Keratinocyte (primary cell): ENCODE results near the gene AGRN. TPM values are rescaled to one million over a fixed set of nuclear protein-coding genes. Genes with fewer than 3 reads are reported as not detected.
"Not testable (repeated sequence)": the region's sequence is repeated elsewhere in the genome, so short reads cannot be mapped to it uniquely, and the experiment has no call there.

Experiments used
- DNase-seq: peaks from one replicate; pipeline ENCODE4 v3.0.0-alpha.2; 2011; ENCODE audit warnings: low read depth, missing footprints, low spot score
- FAIRE-seq: peaks from 2 replicates; lab custom pipeline; 2011; peaks lifted over from hg19 to GRCh38; lab: Jason Lieb, UNC
- H2AFZ ChIP-seq: 2 replicates; pipeline ENCODE4 v1.6.0; 2012; ENCODE audit warnings: low read length, control low read depth, inconsistent platforms; ENCODE audit not compliant: control insufficient read depth
- H3K27ac ChIP-seq: 2 replicates; pipeline ENCODE4 v1.5.1; 2011; ENCODE audit warnings: low read length; ENCODE audit not compliant: control insufficient read depth, insufficient read depth
- H3K27me3 ChIP-seq: 3 replicates; pipeline ENCODE4 v1.6.0; 2011; ENCODE audit warnings: low read length; ENCODE audit not compliant: control insufficient read depth, insufficient read depth; ENCODE audit errors: extremely low read depth
- H3K36me3 ChIP-seq, 2 experiments: 2 replicates in 1 of 2; 3 replicates in 1 of 2; pipeline ENCODE4 v1.5.1; 2011; ENCODE audit warnings: low read length in 2 of 2, mild to moderate bottlenecking in 1 of 2; ENCODE audit not compliant: control insufficient read depth in 2 of 2, insufficient read depth in 2 of 2; ENCODE audit errors: extremely low read depth in 1 of 2
- H3K4me1 ChIP-seq: 3 replicates; pipeline ENCODE4 v1.5.1; 2011; ENCODE audit warnings: low read length; ENCODE audit not compliant: control insufficient read depth, insufficient read depth; ENCODE audit errors: extremely low read depth
- H3K4me2 ChIP-seq: 3 replicates; pipeline ENCODE4 v1.6.0; 2011; ENCODE audit warnings: low read depth, low read length; ENCODE audit not compliant: control insufficient read depth, insufficient read depth; ENCODE audit errors: extremely low read depth
- H3K4me3 ChIP-seq, 3 experiments: fragments of 200-600 bp in 1 of 3; sonication (generic) in 1 of 3; 2 replicates in 2 of 3; 3 replicates in 1 of 3; pipeline ENCODE4 v1.5.1; 2011 to 2016; ENCODE audit warnings: low read length in 3 of 3, mild to moderate bottlenecking in 3 of 3, control low read depth in 2 of 3, inconsistent platforms in 1 of 3, low read depth in 1 of 3, mixed read lengths in 1 of 3, mixed run types in 1 of 3, moderate library complexity in 1 of 3; ENCODE audit not compliant: control insufficient read depth in 2 of 3, insufficient read depth in 2 of 3; ENCODE audit errors: extremely low read depth in 1 of 3
- H3K79me2 ChIP-seq: 2 replicates; pipeline ENCODE4 v1.6.0; 2012; ENCODE audit warnings: low read length; ENCODE audit not compliant: control insufficient read depth, insufficient read depth
- H3K9ac ChIP-seq: 3 replicates; pipeline ENCODE4 v1.6.0; 2011; ENCODE audit warnings: low read length; ENCODE audit not compliant: control insufficient read depth, insufficient read depth; ENCODE audit errors: extremely low read depth
- H3K9me1 ChIP-seq: 3 replicates; pipeline ENCODE4 v1.6.0; 2011; ENCODE audit warnings: low read length; ENCODE audit not compliant: control insufficient read depth, insufficient read depth; ENCODE audit errors: extremely low read depth
- H3K9me3 ChIP-seq: 2 replicates; pipeline ENCODE4 v1.5.1; 2012; ENCODE audit warnings: low read depth, low read length; ENCODE audit not compliant: control insufficient read depth
- H4K20me1 ChIP-seq: 3 replicates; pipeline ENCODE4 v1.6.0; 2011; ENCODE audit warnings: low read length; ENCODE audit not compliant: control insufficient read depth, insufficient read depth; ENCODE audit errors: extremely low read depth
- EZH2 ChIP-seq: IDR thresholded peaks from one replicate; pipeline ENCODE4 v1.6.1; 2012; ENCODE audit warnings: inconsistent platforms, mild to moderate bottlenecking, low read length, moderate library complexity
- dilution Hi-C: fragments of 300-500 bp; cut with MboI; formaldehyde crosslinking; loops from one replicate; pipeline ENCODE4 v1.7.0; 2020; ENCODE audit warnings: low sequenced_read_pairs; ENCODE audit not compliant: extremely low pct_ligation_motif_present
- polyA plus RNA-seq, 5 experiments: library from polyadenylated mRNA; depleted of rRNA in 3 of 5; stranded (reverse) in 3 of 5; stranded (forward) in 1 of 5; unstranded in 1 of 5; fragments of >200 nt; gene quantifications; 1 replicate in 1 of 5; 2 replicates in 3 of 5; 3 replicates in 1 of 5; pipeline versions ENCODE4 v1.2.1 to v1.2.3, GENCODE V29; 2011 to 2012; ENCODE audit warnings: missing spikeins in 2 of 5, low read depth in 1 of 5, low replicate concordance in 1 of 5
- TF ChIP-seq, protein P1 (sequence below), 3 experiments: IDR thresholded peaks in 1 of 3; conservative IDR thresholded peaks in 1 of 3; optimal IDR thresholded peaks in 1 of 3; 2 replicates in 2 of 3; 3 replicates in 1 of 3; pipeline versions ENCODE3 to v1.5.1; 2011; ENCODE audit warnings: low read length in 3 of 3, mild to moderate bottlenecking in 3 of 3, moderate library complexity in 2 of 3, control low read depth in 1 of 3, inconsistent platforms in 1 of 3; ENCODE audit not compliant: insufficient read depth in 2 of 3; ENCODE audit errors: extremely low read depth in 1 of 3

AGRN gene
- polyA plus RNA-seq, 1 donor (not counting 4 experiments of a cell fraction or from before 2014, with no cell fraction given): 72.4 TPM

DNA sequence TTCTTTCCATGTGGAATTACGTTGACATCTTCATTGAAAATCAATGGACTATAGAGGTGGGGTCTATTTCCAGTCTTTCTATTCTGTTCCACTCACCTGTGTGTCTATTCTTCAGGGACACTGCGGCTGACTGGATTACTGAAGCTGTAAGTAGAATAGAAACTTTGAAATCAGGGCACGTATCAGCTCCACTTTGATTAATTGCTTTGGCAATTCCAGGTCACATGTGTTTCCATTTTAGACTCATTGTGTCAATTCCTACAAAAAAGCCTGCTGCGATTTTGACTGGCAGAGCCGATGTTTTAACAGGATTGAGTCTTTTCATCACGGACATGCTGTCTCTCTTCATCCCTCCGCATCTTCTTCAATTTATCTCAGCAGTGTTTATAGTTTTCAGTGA, 75.1 kb downstream of the AGRN start:
- dilution Hi-C loops: no loop called here
- DNase-seq: no peak

DNA sequence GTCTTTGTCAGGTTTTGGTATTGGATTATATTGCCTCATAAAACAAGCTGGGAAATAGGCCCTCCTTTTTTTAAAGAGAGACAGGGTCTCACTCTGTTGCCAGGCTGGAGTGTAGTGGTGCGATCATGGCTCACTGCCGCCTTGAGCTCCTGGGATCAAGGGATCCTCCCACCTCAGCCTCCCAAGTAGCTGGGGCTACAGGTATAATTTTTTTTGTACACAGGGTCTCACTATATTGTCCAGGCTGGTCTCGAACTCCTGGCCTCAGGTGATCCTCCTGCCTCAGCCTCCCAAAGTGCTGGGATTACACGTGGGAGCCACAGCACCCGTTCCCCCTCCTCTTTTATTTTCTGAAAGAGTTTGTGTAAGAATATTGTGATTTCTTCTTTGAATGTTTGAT, 76.2 kb downstream of the AGRN start:
- dilution Hi-C loops, H3K4me1 ChIP-seq, H3K9ac ChIP-seq, H3K9me1 ChIP-seq, H3K9me3 ChIP-seq, H3K27ac ChIP-seq, H2AFZ ChIP-seq, FAIRE-seq, H3K4me3 ChIP-seq, H4K20me1 ChIP-seq, H3K27me3 ChIP-seq, DNase-seq, H3K4me2 ChIP-seq, H3K79me2 ChIP-seq, H3K36me3 ChIP-seq: not testable (repeated sequence)

More for the DNA sequence above, 75.1 kb downstream of the AGRN start:
- Histone ChIP-seq H3K9me1 (no peaks in the 10 kb centered on the region), H3K4me2 (no peak overlapping the region), H3K36me3 (no peaks in the 10 kb centered on the region), H3K9me3 (no peaks in the 10 kb centered on the region), H2AFZ (no peak overlapping the region), H3K27me3 (no peaks in the 10 kb centered on the region), H3K79me2 (no peaks in the 10 kb centered on the region), H3K27ac (no peak overlapping the region), H3K4me3 (no peak overlapping the region), H3K9ac (no peak overlapping the region), H4K20me1 (no peaks in the 10 kb centered on the region), H3K4me1 (no peaks in the 10 kb centered on the region)
- no peak for FAIRE-seq
- no peak for TF ChIP-seq EZH2

DNA sequence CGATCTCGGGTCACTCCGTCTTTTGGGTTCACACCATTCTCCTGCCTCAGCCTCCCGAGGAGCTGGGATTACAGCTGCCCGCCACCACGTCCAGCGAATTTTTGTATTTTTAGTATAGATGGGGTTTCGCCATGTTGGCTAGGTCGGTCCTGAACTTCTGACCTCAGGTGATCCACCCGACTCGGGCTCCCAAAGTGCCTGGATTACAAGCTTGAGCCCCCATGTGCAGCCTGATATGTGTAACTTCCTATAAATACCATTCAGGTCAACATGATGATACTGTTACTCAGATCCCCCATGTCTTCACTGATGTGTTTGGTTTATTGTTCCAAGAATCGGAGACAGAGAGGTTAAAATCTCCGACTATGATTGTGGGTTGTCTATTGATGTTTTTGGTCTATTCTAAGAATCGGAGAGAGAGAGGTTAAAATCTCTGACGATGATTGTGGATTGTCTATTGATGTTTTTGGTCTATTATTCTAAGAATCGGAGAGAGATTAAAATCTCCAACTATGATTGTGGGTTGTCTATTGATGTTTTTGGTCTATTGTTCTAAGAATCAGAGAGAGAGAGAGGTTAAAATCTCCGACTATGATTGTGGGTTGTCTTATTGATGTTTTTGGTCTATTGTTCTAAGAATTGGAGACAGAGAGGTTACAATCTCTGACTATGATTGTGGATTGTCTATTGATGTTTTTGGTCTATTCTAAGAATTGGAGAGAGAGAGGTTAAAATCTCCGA, 78.9 kb downstream of the AGRN start:
- Histone ChIP-seq H2AFZ (no peak overlapping the region), H3K27ac (no peak overlapping the region), H3K79me2 (peaks cover 1% of the 10 kb centered on the region), H3K9ac (no peak overlapping the region), H3K9me3 (peaks cover 2% of the 10 kb centered on the region), H4K20me1 (no peaks in the 10 kb centered on the region), H3K27me3 (no peaks in the 10 kb centered on the region), H3K4me3 (no peak overlapping the region), H3K36me3 (peaks cover 0 to 3% of the 10 kb centered on the region in 2 experiments), H3K9me1 (no peaks in the 10 kb centered on the region), H3K4me2 (no peak overlapping the region), H3K4me1 (no peaks in the 10 kb centered on the region)
- no peak for TF ChIP-seq EZH2
- TF ChIP-seq, protein P1, sequence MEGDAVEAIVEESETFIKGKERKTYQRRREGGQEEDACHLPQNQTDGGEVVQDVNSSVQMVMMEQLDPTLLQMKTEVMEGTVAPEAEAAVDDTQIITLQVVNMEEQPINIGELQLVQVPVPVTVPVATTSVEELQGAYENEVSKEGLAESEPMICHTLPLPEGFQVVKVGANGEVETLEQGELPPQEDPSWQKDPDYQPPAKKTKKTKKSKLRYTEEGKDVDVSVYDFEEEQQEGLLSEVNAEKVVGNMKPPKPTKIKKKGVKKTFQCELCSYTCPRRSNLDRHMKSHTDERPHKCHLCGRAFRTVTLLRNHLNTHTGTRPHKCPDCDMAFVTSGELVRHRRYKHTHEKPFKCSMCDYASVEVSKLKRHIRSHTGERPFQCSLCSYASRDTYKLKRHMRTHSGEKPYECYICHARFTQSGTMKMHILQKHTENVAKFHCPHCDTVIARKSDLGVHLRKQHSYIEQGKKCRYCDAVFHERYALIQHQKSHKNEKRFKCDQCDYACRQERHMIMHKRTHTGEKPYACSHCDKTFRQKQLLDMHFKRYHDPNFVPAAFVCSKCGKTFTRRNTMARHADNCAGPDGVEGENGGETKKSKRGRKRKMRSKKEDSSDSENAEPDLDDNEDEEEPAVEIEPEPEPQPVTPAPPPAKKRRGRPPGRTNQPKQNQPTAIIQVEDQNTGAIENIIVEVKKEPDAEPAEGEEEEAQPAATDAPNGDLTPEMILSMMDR (optimal IDR thresholded peaks at IDR 0.05 in 1 of 3, IDR thresholded peaks at IDR 0.05 in 1 of 3, conservative IDR thresholded peaks at IDR 0.05 in 1 of 3; ENCODE audit: extremely low read depth in 1 of 3, insufficient read depth in 2 of 3, low read length in 3 of 3): no peak
- FAIRE-seq (no peak), DNase-seq (no peak)
- dilution Hi-C loops: no loop called here
